GM13977 (cell line): ENCODE measurements around the gene SLC9A5.
A peak's percentile ranks its signal among the peaks of the same experiment; 100 is the strongest.

Source experiments
- DNase-seq: peaks from one replicate; pipeline ENCODE4 v3.0.0; 2012; ENCODE audit warnings: low spot score
- in situ Hi-C: fragments of 300-500 bp; cut with MboI; formaldehyde crosslinking; loops from one replicate; pipeline ENCODE4 v1.12.0; 2022; ENCODE audit warnings: low sequenced_read_pairs, low pct_unique_long_range_greater_than_20kb, mixed read lengths, inconsistent platforms; ENCODE audit not compliant: unreplicated experiment
- TF ChIP-seq, protein P1 (sequence below): IDR thresholded peaks from 2 replicates; pipeline ENCODE4 v1.5.1; 2012; ENCODE audit warnings: mild to moderate bottlenecking, control low read depth; ENCODE audit not compliant: insufficient read depth; ENCODE audit errors: extremely low read depth, missing control alignments

SLC9A5 gene

DNA sequence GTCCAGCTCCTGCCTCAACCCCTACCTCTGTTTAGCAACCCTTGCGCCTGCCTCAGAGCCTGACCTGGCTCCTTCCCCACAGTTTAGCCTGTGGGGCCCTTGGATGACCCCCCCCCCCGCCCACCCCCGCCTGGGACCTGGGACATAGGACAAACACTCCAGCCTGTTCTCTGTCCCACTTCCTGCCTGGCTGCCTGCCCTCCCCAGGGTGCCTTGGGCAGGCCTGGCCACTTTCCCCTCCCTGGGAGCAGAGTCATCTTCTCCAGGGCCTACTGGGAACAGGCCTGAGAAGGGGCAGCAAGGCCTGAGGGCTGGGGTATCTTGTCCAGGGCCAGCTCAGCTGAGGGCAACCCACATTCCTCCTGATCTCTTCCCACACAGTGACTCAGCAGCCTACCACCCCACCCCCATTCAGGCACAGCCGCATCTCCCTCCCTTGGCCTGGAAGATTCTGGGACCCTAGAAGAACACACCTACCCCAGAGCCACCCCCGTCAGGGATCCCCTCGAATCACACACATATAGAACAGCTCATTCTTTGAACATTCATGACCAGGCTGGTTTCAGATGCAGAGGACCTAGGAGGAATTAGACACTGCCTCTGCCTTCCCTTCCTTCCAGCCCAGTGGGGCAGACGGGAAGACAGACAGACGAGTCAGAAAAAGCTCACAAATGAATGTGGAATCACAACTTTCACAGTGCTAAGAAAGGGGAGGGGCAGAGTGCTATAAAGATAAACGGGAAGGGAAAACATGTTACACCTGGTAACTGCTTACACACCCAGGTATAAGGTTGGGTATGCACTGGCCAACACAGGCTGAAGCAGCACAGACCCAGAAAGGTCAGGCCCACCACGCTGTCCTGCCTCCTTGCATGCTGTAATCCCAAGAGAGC lies 7.5 kb upstream of the SLC9A5 start:
- in situ Hi-C loops: no loop called here
- no peak for DNase-seq
- TF ChIP-seq, protein P1, sequence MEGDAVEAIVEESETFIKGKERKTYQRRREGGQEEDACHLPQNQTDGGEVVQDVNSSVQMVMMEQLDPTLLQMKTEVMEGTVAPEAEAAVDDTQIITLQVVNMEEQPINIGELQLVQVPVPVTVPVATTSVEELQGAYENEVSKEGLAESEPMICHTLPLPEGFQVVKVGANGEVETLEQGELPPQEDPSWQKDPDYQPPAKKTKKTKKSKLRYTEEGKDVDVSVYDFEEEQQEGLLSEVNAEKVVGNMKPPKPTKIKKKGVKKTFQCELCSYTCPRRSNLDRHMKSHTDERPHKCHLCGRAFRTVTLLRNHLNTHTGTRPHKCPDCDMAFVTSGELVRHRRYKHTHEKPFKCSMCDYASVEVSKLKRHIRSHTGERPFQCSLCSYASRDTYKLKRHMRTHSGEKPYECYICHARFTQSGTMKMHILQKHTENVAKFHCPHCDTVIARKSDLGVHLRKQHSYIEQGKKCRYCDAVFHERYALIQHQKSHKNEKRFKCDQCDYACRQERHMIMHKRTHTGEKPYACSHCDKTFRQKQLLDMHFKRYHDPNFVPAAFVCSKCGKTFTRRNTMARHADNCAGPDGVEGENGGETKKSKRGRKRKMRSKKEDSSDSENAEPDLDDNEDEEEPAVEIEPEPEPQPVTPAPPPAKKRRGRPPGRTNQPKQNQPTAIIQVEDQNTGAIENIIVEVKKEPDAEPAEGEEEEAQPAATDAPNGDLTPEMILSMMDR: no peak

DNA sequence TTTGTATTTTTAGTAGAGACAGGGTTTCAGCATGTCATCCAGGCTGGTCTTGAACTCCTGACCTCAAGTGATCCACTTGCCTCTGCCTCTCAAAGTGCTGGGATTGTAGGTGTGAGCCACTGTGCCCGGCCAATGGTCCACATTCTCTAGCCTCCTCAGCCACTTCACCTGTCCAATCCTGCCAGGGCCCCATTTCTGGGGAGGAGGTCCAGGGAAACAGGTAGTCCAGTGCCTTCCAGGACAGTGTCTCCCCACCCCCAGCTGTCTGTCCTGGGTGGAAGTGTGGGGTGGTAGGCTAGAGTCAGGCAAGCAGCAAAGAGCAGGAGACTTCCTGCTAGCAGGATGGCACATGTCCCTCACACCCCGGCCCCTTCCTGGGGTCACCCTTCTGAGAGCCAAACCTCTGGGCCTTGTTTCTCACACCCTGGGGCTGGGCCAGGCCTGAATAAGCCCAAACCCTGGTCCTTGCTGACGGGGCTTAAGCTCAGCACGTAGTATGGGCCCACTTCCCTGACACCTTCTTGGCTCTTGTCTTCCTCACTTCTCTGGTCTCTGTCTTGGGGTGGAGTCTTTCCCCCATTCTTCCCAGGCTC lies 6.5 kb upstream of the SLC9A5 start:
- TF ChIP-seq, protein P1: no peak
- DNase-seq: no peak
- in situ Hi-C loops: no loop called here

DNA sequence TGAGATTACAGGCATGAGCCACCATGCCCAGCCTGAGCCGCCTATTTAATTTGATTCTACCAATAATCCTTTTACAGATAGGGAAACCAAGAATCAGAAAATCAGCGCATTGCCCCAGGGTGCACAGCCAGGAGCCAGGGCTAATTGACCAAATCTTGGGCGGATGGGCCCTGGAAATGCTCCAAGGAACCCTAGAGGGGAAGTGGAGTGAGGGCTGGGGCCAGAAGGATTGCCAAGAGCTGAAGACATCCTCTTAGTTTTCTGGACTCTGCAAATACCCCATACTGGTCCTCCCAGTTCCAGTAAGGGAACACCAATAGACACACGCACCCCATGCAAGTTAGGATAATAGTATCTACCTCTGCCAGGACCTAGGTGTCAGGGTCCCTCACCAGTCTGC lies 5.3 kb upstream of the SLC9A5 start:
- TF ChIP-seq, protein P1: no peak
- in situ Hi-C loops: no loop called here
- DNase-seq: no peak

DNA sequence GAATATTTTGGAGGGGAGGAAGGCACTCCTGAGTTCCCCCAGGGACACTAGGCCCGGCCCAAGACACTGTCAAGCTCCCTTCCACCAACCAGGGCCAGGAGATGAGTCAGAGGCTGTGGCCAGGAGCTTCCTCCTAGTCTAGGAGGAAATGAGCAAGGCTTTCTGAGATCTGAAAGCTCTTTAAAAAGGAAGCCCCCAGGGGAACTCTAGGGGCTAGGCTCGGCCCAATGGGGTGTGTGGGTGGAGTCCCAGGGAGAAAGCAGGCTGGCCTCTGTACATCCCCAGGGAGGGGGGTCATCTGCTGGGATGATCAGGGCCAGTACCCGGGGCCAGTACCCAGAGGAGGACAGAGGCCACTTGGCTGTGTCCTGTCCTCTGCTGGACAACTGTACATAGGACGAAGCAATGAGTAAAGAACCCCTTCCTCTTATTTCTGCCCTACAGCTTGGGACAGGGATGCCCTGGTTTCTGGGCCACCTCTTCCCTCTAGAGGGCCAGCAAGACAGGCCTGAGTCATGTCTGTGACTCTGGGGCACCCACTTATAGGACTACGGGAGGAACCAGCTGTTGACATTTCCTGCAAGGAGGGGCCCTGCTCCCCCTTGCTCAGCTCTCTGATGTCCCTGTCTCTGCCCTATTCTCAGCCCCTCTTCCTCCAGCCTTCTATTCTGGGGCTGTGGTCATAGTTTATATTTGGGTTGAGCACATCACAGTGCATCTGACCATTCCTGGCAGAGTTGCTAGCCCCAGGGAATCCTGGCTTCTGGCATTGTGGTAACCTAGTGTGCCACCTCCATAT lies 4.2 kb upstream of the SLC9A5 start:
- in situ Hi-C loops: no loop called here
- DNase-seq: peak; percentile 90
- TF ChIP-seq, protein P1: no peak

DNA sequence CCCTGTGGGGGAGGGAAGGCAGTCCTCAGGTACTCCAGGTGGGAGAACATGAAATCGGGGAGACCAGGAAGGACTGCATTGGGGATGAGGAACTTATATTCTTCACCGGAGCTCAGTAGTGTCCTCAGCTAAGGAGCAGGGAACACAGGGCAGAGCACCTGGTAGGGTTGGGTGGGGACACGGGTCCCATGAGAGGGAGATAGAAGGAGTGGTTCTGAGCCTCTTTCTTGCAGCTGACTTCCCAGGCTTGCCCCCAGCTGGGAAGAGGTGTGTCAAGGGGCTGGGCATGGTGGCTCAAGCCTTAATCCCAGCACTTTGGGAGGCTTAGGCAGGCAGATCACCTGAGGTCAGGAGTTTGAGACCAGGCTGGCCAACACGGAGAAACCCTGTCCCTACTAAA lies 3.6 kb upstream of the SLC9A5 start:
- in situ Hi-C loops: no loop called here
- TF ChIP-seq, protein P1: no peak
- no peak for DNase-seq

DNA sequence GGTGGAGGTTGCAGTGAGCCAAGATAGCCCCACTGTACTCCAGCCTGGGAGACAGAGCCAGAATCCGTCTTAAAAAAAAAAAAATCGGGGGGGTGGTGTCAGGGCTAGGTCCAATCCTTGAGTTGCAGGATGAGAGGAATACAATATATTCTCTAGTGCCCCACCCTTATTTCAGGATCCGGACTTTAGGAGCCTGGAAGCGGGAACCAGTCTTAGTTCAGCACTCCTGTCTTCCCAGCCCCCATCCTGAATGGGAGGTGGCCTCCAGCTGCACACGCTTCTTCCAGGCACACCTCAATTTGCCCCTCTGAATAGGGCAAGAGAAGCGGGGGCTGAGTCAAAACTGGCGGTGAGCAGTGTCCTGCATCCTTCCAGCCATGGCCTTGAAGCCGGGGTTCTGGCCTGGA lies 3.1 kb upstream of the SLC9A5 start:
- peak; percentile 55 for DNase-seq
- in situ Hi-C loops: no loop called here
- TF ChIP-seq, protein P1: no peak
